Fibroblast of skin of right quadriceps (primary cell): ENCODE measurements around the gene PCDH9.
"Not testable (repeated sequence)": the region's sequence is repeated elsewhere in the genome, so short reads cannot be mapped to it uniquely, and the experiment has no call there.

Source experiments
- DNase-seq: peaks from one replicate; pipeline ENCODE4 v3.0.0-alpha.2; 2013

PCDH9 gene

DNA sequence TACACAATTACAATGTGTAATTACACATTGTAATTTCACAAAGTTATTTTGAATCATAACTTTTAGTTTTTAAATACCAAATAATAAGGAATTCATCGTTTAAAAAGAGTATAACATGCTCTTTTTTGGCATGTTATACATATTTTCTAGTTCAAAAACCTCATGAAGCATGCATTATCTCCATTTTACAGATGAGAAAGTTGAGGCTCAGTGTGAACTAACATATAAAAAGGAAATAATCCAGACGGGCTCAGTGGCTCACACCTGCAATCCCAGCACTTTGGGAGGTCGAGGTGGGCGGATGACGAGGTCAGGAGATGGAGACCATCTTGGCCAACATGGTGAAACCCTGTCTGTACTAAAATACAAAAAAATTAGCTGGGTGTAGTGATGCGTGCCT, 107.9 kb downstream of the PCDH9 start:
- DNase-seq = no peak

DNA sequence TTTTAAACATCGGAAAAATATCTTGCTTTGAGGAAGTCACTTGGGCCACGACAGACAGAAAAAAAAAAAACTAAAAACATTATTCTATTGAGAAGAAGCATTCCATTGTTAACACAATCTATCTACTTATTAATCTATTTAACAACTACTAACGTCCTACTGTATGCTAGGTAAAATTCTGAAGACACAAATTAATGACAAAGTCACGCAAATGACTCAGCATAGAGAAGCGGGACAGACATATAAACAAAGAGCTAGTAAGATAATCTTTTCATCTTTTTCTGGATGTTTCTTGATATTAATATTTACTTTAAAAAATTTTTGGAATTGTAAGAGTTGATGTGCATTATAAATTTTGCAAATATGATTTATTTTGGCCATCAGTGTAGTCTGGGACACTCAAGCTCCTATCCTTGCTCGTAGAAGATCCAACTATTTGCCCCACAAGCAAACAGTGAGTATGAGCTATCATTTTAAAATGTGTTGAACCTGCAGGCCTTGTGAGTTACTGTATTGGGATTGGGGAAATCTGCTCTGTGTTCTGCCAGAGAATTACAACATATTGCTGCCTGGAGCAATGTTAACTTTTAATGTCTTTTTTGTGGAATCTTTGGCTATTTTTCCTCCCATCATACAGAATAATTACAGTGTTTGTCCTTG, 109.1 kb downstream of the PCDH9 start:
- peak; percentile 14 for DNase-seq

DNA sequence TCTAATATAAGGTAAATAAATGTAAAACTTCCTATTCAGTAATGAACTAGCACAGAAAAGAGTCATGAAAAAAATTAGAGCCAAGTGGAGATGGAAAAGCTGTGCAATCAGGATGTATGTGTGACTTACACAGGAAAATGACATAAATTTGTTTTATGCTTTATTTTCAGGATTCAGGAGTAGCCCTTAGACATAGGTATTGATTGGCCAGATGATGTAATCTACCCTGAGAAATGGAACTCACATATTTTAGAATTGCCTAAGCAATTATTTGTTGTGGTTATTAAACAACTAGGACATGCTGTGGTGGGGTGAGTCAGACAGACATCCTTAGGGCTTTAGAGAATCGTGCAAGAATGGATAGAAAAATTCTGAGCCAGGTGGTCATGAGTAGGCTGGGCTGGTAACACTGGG, 110.6 kb downstream of the PCDH9 start:
- peak; percentile 88 for DNase-seq

DNA sequence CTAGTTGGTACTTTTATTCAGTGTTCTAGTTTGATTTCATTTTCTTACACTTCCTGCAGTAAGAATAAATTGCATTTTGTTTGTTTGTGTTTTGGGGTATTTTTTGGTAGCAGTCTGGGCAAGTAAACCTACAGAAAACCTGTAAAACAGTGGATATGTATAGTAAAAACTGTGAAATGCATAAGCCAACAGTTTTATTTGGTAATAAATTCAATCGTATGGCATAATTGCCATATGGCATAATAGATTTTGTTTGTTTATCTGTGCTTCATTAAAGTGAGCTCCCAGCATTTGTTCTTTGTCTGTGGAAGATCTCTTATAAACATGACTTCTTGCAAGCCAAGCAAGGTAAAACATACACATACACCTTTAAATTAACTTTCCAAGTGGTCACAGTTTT, 111.9 kb downstream of the PCDH9 start:
- DNase-seq = no peak

DNA sequence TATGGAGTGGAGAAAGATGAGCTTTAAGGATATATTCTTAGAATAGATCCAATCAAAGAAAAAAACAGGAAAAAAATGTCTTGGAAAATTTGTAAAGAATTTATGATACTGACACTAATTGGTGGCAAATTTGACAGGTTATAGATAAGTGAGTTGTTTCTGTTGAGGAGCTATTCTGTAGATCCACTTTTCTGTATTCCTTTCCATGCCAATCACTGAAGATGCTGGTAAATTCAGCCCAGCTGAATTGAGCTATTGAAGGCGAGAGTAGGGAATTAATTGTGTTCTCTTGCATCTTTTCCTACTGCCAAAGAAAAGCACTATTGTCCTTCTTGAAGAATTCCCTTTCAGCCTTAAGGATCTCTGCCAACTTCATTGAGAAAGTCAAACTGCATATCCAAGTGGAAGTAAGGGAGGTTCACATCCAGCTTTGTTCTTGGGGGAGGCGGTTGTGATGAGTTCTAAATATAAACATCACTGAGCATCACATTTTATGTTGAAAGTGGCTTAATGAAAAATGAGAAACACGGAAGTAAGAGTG, 113.1 kb downstream of the PCDH9 start:
- no peak for DNase-seq

DNA sequence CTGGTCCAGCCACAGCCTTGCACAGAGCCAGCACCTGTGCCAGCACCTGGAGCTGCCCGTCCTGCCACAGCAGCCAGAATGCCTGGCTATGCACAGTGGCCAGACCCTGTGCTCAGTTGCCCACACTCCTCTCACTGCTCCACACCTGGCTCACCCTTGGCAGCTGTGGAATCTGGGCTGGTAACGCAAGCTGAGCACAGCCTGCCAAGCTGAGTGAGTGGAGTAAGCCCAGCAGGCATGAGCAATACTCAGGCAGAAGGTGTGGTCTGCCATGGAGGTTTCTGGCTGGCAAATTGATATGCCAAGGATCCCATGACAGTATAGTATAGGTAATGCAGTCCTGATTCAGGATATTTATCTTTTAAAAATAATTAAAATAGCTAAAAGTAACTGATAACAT, 122.2 kb downstream of the PCDH9 start:
- DNase-seq = no peak

DNA sequence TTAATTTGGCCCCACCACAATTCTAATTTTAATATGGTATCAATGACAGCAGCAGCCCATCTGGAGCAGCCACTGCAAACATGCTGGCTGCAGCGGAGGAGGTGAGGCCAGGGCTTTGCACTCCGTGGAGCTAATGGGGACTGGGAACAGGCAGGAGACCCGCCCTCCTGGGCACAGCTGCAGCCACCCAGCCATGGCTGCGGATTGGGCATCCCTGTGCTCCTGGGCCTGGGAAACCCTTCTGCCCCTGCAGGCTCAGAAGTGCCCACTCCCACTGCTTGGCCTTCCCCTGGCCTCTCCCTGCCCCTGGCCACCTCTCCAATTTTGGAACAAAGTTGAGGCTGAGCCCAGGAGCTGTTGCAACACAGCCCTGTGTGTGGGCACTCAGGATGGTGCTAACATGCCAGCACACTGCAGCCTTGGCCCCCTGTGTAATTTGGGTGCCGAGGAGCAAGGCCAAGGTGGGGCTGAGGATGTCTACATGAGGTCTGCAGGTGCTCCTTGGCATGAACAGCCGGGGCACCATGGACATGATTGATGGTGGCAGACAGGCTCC, 123.6 kb downstream of the PCDH9 start:
- no peak for DNase-seq

DNA sequence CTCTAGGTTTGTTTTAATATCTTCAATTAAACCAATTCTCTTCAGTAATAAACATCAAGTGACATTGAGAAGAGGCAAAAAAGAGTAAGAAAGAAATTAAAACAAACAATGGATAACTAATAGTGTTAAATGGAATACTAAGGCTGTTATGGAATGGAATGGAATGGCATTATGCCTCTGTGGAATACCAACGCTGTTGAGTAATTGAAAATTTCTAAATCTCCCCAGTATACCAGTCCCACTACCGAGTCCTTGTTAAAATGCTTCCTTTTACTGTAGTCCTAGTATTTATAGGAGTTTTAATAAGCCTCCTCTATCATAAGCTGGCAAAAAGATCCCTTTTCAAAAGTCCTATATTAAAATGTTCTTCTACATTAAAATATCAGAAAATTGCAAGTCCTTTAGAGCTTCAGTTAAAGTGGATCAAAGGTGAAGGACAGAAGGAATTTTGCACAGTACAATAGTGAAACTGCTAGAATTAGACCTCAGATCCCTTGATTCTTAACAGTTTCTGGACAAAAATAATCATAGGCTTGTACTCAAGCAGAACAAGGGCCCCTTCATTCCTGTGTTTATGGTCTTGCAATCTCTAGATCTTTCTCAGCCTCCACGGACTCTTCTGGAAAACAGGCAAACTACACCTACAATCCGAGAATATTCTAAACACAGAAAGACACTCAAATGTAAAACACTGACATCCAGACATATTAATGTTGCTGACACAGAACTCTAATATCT, 128.2 kb downstream of the PCDH9 start:
- no peak for DNase-seq

DNA sequence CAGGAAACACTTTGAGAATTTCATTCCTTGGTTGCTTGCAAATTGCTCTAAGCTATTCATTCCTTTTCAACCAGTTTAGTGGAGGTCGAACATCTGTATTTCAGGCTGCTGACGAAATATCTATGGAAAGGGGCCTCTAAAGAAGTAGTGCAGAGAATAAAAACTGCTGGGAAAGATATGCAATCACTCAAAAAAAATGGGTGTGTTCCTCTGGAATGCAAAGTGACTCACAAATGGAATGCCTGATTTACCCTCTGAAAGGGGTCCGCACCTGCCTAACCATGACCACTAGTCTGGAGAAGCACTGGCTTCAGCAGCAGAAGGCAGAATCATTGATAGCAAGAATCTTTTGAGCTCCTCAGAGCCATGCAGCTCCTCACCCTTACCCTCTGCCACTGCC, 129.4 kb downstream of the PCDH9 start:
- DNase-seq = peak; percentile 14

DNA sequence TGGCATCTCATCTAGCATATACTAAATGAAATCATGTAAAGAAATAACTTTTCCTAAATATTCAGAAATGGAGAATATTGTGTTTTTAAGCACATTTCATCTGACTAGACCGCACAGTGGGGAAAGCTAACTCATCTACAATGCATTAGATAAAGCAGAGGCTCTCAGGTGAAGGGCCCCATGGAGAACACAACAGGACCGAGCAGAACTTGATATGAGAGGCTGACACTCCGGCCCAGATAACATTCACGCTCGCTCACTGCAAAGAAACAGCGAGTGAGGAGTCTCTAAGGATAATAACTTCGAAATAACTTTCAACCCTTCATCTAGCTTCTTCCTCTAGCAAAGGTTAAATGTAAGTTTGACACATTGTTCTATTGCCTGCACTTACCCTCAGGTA, 130.6 kb downstream of the PCDH9 start:
- DNase-seq = no peak

DNA sequence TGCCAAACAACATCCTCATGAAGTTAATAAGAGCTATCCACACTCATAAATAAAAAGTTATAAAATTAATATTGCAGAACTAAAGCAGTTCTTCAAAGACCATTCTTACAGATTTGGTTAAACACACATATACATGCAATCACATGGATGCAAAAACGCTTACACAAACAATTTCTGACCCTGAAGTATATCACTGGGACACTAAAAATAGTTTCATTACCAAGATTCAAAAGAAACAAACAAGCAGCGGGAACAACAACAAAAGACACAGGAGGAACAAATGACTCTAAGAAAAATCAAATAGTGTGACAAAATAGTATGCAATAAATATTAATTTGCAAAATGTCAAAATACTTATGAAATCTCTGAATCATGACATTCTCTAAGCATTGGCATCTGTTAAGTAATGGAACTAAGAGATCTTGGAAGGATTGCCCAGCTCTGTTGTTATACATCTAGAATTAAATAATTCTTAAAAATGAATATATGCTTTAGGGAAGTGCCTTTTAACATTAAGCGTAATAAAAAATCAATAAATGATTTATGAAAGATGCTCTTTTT, 132.2 kb downstream of the PCDH9 start:
- DNase-seq = no peak

DNA sequence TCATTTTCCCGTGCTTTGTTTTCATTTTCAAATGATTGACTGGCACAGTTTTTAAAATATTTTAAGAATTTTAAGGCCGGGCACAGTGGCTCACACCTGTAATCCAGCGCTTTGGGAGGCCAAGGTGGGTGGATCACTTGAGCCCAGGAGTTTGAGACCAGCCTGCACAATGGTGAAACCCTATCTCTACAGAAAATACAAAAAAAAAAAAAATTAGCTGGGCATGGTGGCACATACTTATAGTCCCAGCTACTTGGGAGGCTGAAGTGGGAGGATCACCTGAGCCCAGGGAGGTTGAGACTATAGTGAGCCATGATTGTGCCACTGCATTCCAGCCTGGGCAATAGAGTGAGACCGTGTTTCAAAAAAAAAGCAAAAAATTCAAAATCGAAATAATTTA, 133.2 kb downstream of the PCDH9 start:
- not testable (repeated sequence) for DNase-seq

DNA sequence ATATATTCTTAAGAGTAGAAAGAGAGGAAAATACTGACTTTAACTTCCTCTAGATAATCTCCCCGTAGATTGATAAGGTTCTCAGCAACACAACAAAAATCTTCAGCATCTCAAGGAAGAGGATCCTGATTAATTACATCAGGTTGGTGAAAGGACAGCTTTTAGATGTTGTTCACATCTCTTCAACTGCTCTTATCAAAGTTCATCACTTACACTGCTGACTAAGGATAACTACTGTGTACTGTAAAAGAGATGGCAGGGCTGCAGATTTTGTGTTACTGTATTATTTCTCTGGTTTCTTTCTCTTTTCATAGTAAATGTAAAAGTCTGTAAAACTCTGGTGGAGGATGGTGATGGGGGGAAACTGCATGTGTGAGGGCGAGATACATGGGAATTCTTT, 133.7 kb downstream of the PCDH9 start:
- DNase-seq = no peak

DNA sequence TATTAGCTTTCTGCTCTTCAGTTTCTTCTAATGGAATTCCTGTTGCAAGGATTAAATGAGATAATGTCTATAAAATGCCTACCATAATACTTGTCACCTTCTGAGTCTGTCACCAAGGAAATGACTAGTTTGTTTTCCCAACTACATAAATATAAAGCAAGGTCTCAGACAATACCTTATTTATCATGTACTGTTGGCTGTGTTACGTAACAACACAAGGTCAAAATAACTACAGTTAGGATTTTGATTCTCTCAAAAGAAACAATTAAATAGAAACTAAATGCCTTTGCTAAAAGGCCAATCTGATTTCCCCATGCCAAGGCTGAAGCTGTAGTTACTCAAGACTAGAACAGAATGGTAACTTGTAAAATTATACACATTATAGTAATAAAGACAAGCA, 134.5 kb downstream of the PCDH9 start:
- no peak for DNase-seq

DNA sequence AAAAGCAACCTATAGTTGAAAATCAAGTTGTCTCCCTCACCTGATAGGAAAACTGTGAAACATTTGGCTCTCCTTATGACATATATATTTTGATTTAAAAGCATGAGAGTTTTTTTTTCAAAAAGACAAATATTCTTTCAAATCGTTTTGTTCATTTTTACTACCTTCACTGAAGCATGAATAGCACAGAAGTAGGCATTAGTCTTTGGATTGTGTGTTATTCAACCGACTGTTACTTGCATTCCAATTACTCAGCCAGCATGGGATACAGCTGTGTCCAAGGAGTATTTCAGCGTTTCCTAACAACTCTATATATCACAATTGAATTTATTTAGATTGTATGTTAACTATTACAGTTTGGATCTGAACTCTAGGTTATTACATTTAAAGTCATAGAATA, 135.2 kb downstream of the PCDH9 start:
- DNase-seq = no peak

DNA sequence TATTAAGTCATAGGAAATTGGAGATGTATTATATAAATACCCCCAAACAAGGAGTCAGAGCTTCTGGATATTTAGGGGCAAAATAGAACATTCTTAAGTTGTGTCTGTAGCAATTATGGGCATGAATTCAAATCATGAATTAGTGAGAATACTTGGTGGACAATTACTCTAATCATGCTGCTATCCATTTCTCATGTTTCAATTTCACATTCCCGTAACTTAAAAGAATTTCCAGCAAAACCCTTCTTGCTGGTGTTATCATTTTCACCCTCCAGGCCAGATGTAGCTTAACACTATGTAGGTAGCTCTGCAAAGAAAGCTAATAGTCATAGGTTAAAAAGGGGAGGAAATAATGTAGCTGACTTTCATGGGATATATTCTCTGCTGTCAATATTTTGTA, 136.1 kb downstream of the PCDH9 start:
- no peak for DNase-seq

DNA sequence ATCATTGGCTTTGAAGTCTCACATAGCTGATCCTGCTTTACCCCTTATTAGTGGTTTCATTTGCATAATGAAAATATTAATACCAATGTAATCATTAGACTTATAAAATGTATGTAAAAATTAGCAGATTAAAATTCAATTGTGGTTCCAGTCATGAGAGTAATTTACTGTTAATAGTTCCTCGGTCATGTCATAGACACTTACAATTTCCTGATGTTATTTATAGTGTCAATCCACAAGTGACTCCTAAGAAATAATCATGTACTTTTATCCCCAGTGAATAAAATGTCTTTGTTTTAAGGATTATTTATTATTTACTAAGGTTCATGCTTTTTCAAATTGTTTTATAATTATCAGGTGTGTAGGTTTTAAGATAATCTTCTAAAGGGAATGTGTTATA, 138.5 kb downstream of the PCDH9 start:
- DNase-seq = no peak

DNA sequence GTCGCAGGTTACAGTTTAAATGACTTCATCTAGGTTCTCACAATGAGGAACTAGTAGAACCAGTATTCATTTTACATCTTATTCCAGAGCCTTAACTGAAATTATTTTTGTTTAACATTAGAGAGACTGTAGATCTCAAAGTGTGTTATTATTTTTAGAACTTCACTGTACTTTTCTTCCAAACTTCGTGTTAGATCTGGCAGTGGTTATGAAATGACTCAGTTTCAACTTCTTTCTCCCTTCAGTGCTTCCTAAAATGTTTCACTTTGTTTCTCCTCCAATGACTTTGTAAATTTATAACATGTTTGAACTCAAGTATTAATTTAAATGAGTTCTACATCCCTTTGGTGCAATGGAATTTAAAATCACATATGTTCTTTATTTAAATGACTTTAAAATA, 139.3 kb downstream of the PCDH9 start:
- DNase-seq = no peak

DNA sequence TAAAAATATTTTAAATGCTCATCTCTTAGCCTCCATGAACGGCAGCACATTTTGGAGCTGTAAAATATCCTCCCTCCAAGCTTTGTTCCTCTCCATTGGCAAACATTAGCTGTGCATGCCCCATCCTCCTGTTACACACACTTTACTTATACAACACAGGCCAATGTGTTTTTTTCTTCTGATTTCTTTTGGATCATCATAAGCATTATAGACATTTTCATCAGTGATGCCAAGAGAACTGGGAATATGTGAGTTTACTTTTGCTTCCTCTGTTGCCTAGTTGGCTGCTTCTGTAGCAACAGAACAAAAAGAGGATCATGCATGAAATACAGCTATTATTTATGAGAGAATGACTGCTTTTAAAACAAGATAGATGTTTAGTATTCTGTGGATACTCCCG, 142.6 kb downstream of the PCDH9 start:
- no peak for DNase-seq

DNA sequence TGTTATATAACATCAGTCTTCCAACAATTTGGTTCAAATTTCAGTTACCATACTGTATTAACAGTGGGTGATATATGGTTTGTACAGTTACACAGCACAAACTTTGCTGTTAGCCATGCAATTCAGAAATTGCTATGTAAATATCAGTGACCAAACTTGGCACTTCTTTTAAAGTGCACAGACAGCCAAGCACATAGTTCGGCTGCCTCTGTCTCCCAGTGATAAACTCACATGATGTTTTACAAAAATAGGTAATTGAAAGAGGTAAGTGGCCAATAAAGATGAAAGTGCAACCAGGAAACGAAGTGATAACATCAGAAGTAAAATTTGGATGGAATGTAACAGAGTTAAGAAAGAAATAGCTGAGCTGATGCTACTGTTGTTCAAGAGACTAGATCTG, 143.9 kb downstream of the PCDH9 start:
- DNase-seq = no peak

DNA sequence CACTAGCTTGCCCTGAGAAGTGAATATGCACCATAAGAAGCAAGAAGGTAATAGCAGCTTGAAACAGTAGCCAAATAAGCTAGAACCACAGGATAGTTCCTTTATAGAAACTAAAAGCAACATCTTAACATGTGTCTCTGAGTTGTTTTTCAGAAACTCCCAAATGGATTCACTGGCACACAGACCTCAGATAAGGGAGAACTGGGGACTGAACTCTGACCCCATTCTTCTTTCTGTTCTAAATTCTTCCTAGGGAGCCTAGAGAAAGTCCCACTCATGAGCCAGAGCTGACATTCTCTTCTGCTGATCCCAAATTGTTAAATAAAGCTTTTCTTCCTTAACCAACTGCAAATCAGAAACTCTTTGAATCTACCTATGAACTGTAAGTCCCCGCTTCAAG, 146.1 kb downstream of the PCDH9 start:
- no peak for DNase-seq

DNA sequence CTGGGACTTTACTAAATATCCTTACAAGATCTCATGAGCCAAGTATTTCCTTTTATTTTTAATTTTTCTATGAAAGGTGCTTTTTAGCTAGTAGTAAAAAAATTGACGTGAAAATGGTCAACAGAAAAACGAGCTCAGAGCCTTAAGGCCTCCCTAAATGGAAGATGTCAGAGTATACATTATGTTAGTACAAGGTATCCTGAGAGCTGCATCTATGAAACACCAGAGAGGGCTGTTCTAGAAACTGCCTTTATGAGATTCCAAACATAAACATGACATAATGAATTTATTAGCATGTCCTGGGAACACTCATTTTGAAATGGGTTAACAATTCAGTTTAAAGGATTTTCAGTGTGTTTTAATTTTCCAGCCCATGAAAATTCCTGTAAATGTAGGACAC, 146.6 kb downstream of the PCDH9 start:
- DNase-seq = no peak

DNA sequence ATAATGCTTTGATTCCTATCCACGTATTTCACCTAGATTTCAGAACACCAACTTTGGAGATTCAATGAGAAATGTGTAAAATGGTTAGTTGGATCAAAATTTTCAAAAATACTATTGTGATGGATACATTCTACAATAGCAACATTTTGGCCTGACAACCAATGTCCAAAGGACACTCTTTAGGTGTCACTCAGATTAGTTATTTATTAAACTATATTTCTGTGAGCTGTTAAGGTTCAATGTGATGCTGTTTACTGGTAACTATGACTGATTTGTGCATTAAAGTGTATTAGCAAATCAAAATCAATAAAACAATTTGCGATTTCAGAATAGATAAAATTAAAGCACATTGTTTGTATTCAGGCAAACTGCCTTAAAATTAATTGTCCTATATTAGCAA, 149.8 kb downstream of the PCDH9 start:
- no peak for DNase-seq

DNA sequence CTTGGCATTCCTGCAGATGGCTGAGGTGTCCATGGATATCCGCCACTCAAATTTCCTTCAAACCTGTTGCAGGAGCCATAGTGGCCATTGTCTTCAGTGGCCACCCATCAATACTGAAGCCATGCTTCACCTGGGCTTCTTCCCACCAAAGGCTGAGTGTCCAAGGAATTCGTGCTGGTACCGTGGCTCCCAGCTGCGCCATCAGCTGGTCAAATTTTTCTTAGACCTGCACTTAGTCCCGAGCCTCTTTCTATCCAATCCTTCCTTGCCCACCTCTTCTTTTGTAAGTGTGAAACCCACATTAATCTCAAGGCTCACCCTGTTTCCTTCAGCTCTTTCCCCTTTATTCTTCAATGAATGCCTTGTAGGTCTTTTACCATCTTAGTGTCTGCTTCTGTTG, 152.1 kb downstream of the PCDH9 start:
- no peak for DNase-seq
